Gastrocnemius medialis (tissue), 4 donors: ENCODE results near the gene MAFF.

Source experiments
- CTCF ChIP-seq, 5 experiments: fragments of 450-650 bp in 3 of 5; fragments of 200-600 bp in 2 of 5; sonication (generic) in 2 of 5; IDR thresholded peaks in 4 of 5; conservative IDR thresholded peaks in 1 of 5; 1 replicate in 4 of 5; 2 replicates in 1 of 5; pipeline ENCODE4 v1.5.1; 2016 to 2019; ENCODE audit warnings: antibody characterized with exemption in 5 of 5, mild to moderate bottlenecking in 3 of 5, moderate library complexity in 3 of 5
- POLR2A ChIP-seq, 2 donors: fragments of 450-650 bp; IDR thresholded peaks; one replicate each; pipeline ENCODE4 v1.6.1; 2017; ENCODE audit warnings: antibody characterized with exemption in 2 of 2, mild to moderate bottlenecking in 2 of 2, moderate library complexity in 2 of 2

- TF ChIP-seq CTCF (IDR thresholded peaks at IDR 0.05 in 4 of 5, conservative IDR thresholded peaks at IDR 0.05 in 1 of 5): no peak
- TF ChIP-seq POLR2A (IDR thresholded peaks at IDR 0.05): peak; percentile 37 to 40
Observed at GRCh38 chr22:38171927-38172831, 29.6 kb upstream of the MAFF start.
